GM18508 (cell line): ENCODE measurements around the gene LYSET.
"Not testable (repeated sequence)": the region's sequence is repeated elsewhere in the genome, so short reads cannot be mapped to it uniquely, and the experiment has no call there.

Source experiments
- ATAC-seq: cut with Tn5 transposase; IDR thresholded peaks from one replicate; pipeline ENCODE4 v1.9.1; 2021; ENCODE audit warnings: moderate number of reproducible peaks; ENCODE audit not compliant: insufficient read depth, unreplicated experiment

The LYSET gene

GRCh38 chr14:93165271-93166265, 19.5 kb upstream of the LYSET start:
- not testable (repeated sequence) for ATAC-seq

DNA sequence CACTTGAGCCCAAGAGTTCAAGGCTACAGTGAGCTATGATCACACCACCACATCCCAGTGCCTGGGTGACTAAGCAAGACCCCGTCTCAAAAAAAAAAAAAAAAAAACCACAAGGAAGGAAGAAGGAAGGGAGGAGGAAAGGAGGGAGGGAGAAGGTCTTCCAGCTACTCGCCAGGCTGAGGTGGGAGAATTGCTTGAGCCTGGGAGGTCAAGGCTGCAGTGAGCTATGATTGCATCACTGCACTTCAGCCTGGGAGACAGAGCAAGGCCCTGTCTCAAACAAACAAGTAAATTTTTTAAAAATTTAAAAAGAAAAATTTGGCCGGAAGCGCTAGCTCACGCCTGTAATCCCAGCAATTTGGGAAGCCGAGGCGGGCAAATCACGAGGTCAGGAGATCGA, 16.5 kb upstream of the LYSET start:
- ATAC-seq = not testable (repeated sequence)

GRCh38 chr14:93169619-93170018, 15.5 kb upstream of the LYSET start:
- ATAC-seq = not testable (repeated sequence)

GRCh38 chr14:93170141-93170540, 15.0 kb upstream of the LYSET start:
- ATAC-seq = not testable (repeated sequence)

DNA sequence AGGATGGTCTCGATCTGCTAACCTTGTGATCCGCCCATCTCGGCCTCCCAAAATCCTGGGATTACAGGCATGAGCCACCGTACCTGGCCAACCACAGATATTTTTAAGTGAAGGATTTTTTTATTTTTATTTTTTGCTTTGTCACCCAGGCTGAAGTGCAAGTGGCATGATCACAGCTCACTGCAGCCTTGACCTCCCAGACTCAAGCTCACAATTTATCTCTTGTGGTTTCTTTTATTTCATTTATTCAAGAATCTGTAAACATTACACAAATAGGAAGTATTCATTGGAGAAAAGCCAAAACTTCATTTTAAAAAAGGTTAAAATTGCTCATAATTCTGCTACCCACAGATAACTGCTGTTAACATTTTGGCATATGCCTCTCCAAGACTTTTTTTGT, 13.7 kb upstream of the LYSET start:
- ATAC-seq = no peak

DNA sequence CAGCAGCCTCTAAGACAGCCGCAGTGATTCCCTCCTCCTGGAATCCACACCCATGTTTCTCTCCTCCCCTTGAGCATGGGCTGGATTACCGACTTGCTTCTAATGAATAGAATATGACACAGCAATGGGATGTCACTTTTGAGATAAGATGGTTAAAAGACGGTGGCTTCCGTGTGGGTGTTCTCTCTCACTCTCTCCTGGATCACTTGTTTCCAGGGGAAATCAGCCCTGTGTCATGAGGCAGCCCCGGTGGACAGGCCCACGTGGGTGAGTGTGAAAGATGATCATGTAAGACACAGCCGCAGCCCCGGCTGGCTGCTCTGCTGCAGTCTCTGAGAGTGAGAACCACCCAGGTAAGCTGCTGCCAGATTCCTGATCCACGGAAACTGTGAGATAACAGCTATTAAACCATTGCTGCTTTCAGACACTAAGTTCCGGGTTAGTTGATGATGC, 11.1 kb upstream of the LYSET start:
- ATAC-seq = no peak

GRCh38 chr14:93174731-93175130, 10.4 kb upstream of the LYSET start:
- not testable (repeated sequence) for ATAC-seq

DNA sequence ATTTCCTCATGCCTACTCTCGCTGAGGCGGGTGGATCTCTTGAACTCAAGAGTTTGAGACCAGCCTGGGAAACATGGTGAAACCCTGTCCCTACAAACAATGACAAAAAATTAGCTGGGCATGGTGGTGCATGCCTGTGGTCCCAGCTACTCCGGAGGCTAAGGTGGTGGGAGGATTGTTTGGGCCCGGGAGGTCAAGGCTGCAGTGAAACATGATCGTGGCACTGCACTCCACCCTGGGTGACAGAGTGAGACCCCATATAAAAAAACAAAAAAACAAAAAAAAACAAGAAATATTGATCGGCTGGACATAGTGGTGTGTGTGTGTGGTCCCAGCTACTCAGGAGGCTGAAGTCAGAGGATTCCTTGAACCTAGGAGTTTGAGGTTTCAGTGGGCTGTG, 9.6 kb upstream of the LYSET start:
- no peak for ATAC-seq

DNA sequence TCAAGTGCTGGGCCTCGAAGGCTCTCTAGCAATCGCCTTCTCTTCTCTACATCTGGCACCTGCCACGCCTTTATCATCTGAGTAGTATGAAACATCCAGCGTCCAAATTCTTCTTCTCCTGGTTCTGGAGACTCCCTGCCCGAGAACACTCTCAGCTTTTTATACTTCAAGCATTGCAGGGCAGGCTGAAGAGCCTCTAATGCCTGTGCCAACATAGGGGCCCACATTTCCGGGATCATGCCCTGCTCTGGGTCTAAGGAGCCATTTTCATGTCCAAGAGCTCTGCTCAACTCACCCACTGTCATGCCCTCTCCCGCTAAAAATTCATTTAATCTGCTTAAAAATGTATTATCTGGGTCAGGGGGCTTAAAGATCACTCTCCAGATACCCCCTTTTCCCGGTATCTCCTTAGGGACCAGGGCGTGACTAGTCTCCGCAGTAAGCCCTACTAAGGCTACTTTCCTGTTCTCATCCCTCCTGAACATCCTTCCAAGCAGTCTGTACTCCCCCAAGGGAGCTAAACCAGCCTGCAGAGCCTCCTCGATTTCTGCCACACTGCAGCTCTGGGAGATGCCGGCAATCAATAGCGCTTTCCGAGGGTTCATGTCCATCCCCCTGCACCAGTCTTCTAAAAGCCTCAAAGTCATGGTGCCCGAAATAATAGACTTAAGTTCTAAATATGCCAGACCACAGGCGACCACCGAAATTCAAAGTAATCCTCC, 1.4 kb upstream of the LYSET start:
- ATAC-seq = no peak

GRCh38 chr14:93185349-93185720, 218 bp downstream of the LYSET start:
- no peak for ATAC-seq

DNA sequence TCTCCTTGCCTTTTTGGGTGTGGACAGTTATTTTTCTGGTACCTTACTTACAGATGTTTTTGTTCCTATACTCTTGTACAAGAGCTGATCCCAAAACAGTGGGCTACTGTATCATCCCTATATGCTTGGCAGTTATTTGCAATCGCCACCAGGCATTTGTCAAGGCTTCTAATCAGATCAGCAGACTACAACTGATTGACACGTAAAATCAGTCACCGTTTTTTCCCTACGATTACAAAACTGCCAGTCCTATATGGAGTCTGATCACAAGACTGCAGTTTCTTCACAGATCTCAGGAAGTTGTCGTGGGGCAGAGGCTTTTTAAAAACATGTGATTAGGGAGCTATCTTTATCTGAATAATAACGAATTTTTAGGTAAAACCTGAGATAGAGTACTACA, 1.3 kb downstream of the LYSET start:
- no peak for ATAC-seq

- ATAC-seq = no peak
Measured at GRCh38 chr14:93186956-93187355, 1.8 kb downstream of the LYSET start.

- ATAC-seq = no peak
Measured at GRCh38 chr14:93195316-93195999, 10.3 kb downstream of the LYSET start.

DNA sequence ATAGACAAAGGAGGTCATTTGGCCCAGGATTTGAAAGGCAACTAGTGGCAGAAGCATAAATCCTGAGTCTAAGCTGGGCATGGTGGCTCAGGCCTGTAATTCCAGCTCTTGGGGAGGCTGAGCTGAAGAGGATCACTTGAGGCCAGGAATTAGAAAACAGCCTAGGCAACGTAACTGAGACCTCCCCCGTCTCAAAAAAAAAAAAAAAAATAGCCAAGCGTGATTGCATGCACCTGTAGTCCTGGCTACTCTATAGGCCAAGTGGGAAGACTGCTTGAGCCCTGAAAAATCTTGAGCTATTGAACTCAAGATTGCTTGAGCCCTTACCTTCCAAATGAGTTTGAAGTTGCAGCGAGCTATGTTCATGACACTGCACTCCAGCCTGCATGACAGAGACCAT, 13.9 kb downstream of the LYSET start:
- ATAC-seq = no peak

- no peak for ATAC-seq
Measured at GRCh38 chr14:93200553-93200952, 15.4 kb downstream of the LYSET start.

DNA sequence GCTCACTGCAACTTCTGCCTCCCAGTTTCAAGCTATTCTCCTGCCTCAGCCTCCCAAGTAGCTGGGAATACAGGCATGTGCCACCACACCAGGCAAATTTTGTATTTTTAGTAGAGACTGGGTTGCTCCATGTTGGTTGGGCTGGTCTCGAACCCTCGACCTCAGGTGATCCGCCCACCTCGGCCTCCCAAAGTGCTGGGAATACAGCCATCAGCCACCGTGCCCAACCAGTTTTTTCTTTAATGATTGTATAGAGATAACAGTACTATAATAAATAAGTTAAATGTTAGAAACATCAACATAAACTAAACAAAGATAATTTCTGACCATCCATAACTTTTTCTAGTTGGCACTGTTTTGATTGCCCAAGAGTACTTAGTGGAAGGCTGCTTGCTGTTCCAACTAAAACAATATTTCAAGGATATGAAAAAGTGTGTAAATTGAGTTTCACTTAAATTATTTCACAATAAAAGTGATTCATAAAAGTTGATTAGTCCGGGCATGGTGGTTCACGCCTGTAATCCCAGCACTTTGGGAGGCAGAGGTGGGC, 16.1 kb downstream of the LYSET start:
- no peak for ATAC-seq

DNA sequence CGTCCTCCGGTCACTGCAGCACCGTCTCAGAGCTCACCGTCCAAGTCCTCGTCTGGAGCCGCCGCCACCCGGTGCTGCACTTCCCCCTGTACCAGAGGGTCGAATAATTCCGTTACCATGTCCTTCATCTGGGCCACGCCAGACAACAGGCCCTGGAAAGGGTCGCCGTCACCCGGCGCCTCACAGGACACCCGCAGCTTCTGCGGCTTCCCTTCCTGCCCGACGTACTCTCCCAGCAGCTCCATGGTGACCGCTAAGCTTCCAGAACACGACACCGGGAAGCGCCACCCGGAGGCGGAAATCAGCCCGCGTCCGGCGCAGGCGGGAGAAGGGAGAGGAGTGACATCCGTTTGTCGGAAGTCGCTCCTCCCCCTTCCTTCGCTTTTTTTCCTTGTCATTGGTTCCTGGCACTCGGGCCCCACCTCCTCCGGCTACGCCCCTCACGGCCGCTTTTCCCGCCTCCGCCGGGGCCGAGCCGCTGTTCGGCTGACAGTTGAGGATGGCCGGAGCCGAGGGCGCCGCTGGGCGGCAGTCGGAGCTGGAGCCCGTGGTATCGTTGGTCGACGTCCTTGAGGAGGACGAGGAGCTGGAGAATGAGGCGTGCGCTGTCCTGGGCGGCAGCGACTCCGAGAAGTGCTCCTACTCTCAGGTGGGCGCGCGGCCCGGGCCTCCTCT, 21.8 kb downstream of the LYSET start, which contains the start of the genes GON7 and UBR7:
TSS of gene GON7 (minus strand) at position 273 of the 675 bp plus-strand sequence. CDS start at position 245, 28 bp downstream.
TSS of gene UBR7 (plus strand) at position 464 of the 675 bp plus-strand sequence. CDS start at position 500, 36 bp downstream.
- peak; percentile 48 for ATAC-seq

DNA sequence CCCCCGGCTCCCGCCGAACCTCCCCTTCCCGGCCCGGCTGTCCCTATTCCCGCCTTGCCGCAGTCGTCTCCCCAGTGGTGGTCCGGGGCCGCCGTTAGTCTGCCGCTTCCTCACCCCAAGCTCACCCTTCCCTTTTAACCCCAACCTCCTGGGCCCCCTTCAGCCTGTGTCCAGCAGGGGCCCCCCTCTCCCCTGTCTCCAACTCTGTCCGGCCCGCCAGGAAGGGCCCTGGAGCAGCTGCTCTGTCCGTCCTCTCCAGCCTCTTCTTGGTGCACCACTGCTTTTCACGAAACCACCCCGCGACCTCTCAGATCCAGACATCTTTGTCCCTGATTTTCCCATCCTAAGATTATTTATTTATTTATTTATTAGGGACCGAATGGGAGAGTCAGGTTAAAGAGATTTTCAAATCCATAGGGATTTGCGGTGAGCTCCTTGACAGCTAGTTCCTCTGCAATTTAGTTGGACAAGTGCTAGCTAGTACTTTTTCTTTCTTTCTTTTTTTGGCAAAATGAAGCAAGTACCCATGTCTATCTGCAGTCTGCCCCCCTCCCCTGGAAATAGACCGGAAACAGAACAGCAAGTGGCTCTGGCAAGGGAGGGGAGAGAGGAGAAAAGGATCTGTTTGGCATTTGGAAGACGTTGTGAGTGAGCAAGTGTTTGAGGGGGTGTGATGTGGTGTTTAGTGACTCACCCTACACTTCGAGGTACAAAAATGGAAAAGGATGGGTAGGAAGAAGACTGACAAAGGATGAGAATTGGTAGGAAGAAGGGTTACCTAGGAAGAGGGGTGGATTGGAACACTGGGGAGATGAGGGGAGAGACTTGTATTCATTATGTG, 22.6 kb downstream of the LYSET start:
- ATAC-seq = peak; percentile 12

GRCh38 chr14:93212432-93212831, 27.3 kb downstream of the LYSET start:
- peak; percentile 42 for ATAC-seq
